Immature natural killer cell (primary cell): ENCODE data around the gene NAT10. TPM values are rescaled to one million over a fixed set of nuclear protein-coding genes. Genes with fewer than 3 reads are reported as not detected.

Experiments
- DNase-seq, 3 donors: peaks; one replicate each; pipeline ENCODE4 v3.0.0; 2022; ENCODE audit warnings: mixed read lengths in 1 of 3
- H3K27ac Mint-ChIP-seq, 6 donors: one replicate each; pipeline ENCODE4 v1.8.0; 2020; ENCODE audit warnings: mixed read lengths in 6 of 6, mild to moderate bottlenecking in 5 of 6, inconsistent platforms in 4 of 6, moderate library complexity in 3 of 6
- H3K27me3 Mint-ChIP-seq, 3 donors: one replicate each; pipeline ENCODE4 v1.8.0; 2020 to 2021; ENCODE audit warnings: low read depth in 3 of 3, mild to moderate bottlenecking in 3 of 3, mixed read lengths in 3 of 3, moderate library complexity in 3 of 3, inconsistent platforms in 1 of 3
- H3K36me3 Mint-ChIP-seq, 3 donors: one replicate each; pipeline ENCODE4 v1.8.0; 2020; ENCODE audit warnings: mixed read lengths in 3 of 3, inconsistent platforms in 2 of 3, mild to moderate bottlenecking in 2 of 3
- H3K4me1 Mint-ChIP-seq, 2 donors: one replicate each; pipeline ENCODE4 v1.8.0; 2020; ENCODE audit warnings: inconsistent platforms in 2 of 2, mild to moderate bottlenecking in 2 of 2, mixed read lengths in 2 of 2, moderate library complexity in 1 of 2
- H3K4me3 Mint-ChIP-seq, 5 donors: one replicate each; pipeline ENCODE4 v1.8.0; 2020; ENCODE audit warnings: mild to moderate bottlenecking in 5 of 5, mixed read lengths in 5 of 5, inconsistent platforms in 3 of 5, moderate library complexity in 3 of 5
- H3K9me3 Mint-ChIP-seq, 6 donors: one replicate each; pipeline ENCODE4 v1.8.0; 2020; ENCODE audit warnings: mild to moderate bottlenecking in 6 of 6, mixed read lengths in 6 of 6, inconsistent platforms in 4 of 6, moderate library complexity in 3 of 6
- polyA plus RNA-seq, 3 donors: library from polyadenylated mRNA; unstranded; fragments of 300-500 nt; fragmentation: Illumina TruSeq; gene quantifications; one replicate each; pipeline ENCODE4 v1.2.3, GENCODE V29; 2021

NAT10 gene
- polyA plus RNA-seq, 3 donors from 2014 or later, result 7.7 to 31.8 (median 16.8) TPM

DNA sequence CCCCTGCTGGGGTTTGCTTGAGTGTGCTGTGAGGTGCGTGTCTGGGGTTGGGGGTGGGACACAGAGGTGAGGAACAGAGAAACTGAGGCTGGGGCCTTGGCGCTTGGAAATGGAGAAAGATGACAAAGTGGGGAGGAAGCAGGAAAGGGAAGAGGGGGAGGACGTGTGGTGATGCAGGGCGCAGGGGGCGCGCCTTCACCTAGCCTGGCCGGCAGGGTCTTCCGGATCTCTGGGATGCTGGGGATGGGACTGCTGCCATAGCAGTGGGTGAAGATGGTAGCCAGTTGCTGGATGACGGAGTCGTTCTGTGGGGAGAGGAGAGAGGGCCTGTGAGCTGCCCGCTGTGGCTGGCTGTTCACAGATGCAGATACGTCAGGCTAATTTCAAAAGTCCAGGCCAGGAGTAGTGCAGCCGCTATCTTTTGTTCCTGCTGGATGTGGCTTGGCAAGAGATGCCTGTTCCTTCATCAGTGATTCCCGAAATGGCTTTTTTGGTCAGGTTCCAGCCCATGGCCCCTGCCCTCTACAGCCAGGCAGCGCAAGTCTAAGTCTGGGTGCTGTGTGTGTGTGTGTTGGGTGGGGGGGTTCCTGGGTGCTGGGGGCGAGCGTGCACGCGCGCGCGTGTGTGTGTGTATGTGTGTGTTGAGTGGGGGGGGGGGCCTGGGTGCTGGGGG lies 54.8 kb downstream of the NAT10 start:
- H3K27me3 Mint-ChIP-seq, result peaks cover 0 to 4% (median 2%) of the 10 kb centered on the region in 3 donors
- H3K9me3 Mint-ChIP-seq, result no peaks in the 10 kb centered on the region
- no peak overlapping the region for H3K27ac Mint-ChIP-seq
- DNase-seq, result no peak
- no peaks in the 10 kb centered on the region for H3K36me3 Mint-ChIP-seq
- H3K4me3 Mint-ChIP-seq, result no peak overlapping the region
- H3K4me1 Mint-ChIP-seq, result peaks cover 4 to 6% of the 10 kb centered on the region in 2 donors

DNA sequence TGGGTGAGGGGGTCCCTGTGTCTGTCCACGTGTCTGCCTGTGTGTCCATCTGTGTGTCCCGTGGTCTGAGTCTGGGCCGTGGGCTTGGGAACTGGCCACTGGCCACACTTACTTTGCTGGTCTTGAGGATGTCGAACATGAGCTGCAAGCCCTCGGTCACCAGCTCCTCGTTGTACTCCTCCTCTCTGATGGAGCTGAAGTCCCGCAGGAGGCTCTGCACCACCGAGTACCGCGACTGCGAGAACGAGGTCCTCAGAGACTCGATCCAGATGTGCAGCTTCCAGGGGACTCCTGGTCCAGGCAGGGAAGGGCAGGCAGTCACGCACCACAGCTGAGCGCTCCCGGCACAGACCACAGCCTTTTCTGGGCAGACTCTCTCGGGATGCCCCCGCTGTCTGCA lies 55.4 kb downstream of the NAT10 start:
- H3K36me3 Mint-ChIP-seq, result no peaks in the 10 kb centered on the region

DNA sequence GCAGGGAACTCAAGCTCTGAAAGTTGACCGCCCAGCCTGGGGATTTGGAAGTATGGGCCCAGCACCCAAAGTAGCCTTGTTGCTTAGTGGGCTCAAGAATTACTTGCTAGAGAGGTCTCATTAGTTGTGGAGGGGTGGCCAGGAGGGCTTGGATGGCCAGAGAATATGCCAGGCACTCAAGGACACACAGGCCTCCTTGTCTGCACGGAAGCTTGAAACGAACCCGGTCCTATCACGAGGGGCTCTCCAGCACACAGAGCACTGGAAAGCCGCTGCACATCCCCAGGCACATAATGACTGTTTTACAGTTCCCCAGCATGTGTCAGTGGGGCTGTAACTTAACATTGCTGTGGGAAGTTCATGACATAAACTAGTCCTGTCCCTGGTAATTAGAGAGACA lies 55.9 kb downstream of the NAT10 start:
- no peaks in the 10 kb centered on the region for H3K36me3 Mint-ChIP-seq
- H3K27me3 Mint-ChIP-seq, result peaks cover 0 to 4% (median 2%) of the 10 kb centered on the region in 3 donors
- H3K27ac Mint-ChIP-seq, result no peak overlapping the region
- peaks cover 4 to 6% of the 10 kb centered on the region in 2 donors for H3K4me1 Mint-ChIP-seq
- H3K9me3 Mint-ChIP-seq, result no peaks in the 10 kb centered on the region
- H3K4me3 Mint-ChIP-seq, result no peak overlapping the region
- no peak for DNase-seq

More for the DNA sequence above, 55.4 kb downstream of the NAT10 start:
- H3K27ac Mint-ChIP-seq, result no peak overlapping the region
- H3K4me1 Mint-ChIP-seq, result peaks cover 4 to 6% of the 10 kb centered on the region in 2 donors
- H3K4me3 Mint-ChIP-seq, result no peak overlapping the region
- H3K27me3 Mint-ChIP-seq, result peaks cover 0 to 4% (median 2%) of the 10 kb centered on the region in 3 donors
- no peak for DNase-seq
- H3K9me3 Mint-ChIP-seq, result no peaks in the 10 kb centered on the region

DNA sequence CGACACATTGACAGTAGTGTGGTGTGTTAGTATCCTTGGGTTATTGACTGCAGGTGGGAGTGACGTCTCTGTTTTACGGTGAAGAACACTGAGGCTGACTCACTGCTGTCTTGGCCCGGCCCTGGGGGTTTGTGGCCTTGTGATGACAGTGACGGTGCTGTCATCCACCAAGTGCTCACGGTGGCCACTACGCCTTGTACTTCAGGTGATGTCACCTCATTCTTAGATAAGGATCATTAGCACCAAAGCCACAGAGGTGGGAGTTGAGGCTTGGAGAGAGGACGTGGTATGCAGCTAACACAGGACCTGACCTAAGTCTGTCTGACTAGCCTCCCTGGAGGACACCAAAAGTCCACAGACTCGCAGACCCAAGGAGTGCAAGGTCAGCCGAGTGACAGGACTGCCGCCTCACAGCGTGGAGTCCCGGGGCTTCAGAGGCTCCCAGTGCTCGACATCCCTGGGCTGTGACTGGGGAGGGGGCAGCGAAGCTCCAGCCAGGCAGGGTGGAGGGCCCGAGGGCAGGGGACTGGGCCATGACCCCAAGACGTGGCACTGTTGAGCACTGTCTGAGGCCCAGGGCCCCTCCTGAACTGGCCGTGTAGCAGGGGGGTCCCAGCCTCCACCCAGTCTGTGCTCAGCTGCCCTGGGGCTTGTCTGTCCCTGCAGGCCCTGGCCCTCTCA lies 56.5 kb downstream of the NAT10 start:
- no peak overlapping the region for H3K27ac Mint-ChIP-seq
- DNase-seq, result peak; percentile 19 to 30 (median 26)

DNA sequence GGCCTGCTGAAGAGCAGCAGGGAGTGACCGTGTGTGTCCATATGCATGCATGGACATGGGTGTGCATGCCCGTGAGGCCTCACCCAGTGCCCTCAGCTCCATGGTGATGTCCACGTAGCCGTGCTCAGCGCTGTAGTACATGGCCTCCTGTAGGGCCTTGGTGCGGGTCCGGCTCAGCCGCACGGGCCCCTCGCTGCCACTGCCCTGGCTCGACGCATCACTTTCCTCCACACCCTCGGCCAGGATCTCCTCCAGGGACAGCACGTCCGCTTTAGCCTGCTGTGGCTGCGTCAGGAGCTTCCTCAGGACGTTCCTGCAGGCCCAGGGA lies 57.0 kb downstream of the NAT10 start:
- DNase-seq, result no peak
- no peaks in the 10 kb centered on the region for H3K9me3 Mint-ChIP-seq
- H3K27ac Mint-ChIP-seq, result no peak overlapping the region
- H3K27me3 Mint-ChIP-seq, result peaks cover 0 to 5% (median 4%) of the 10 kb centered on the region in 3 donors
- no peaks in the 10 kb centered on the region for H3K36me3 Mint-ChIP-seq
- H3K4me1 Mint-ChIP-seq, result peaks cover 4 to 6% of the 10 kb centered on the region in 2 donors
- no peak overlapping the region for H3K4me3 Mint-ChIP-seq

More for the DNA sequence above, 56.5 kb downstream of the NAT10 start:
- Mint-ChIP-seq H3K4me1 (peaks cover 4 to 6% of the 10 kb centered on the region in 2 donors), H3K4me3 (no peak overlapping the region), H3K27me3 (peaks cover 0 to 4% (median 2%) of the 10 kb centered on the region in 3 donors), H3K9me3 (no peaks in the 10 kb centered on the region), H3K36me3 (no peaks in the 10 kb centered on the region)

DNA sequence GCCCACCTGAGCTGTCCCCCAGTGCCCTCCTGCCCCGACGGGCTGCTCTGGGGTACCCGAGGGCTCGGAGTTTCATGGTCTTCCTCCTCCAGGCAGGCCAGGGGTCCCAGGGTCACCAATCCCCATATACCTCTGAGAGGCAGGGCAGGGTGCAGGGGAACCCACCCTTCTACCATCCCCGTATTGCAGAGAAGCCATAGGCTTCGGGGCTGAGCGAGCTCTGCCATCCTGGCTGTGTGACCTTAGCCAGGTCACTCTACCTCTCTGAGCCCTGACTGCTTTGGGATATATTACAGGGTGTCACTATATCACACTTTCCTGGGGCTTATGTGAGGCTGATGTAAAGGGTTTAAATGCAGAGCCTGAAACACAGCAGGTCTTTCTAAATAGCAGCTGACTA lies 57.4 kb downstream of the NAT10 start:
- no peaks in the 10 kb centered on the region for H3K36me3 Mint-ChIP-seq

DNA sequence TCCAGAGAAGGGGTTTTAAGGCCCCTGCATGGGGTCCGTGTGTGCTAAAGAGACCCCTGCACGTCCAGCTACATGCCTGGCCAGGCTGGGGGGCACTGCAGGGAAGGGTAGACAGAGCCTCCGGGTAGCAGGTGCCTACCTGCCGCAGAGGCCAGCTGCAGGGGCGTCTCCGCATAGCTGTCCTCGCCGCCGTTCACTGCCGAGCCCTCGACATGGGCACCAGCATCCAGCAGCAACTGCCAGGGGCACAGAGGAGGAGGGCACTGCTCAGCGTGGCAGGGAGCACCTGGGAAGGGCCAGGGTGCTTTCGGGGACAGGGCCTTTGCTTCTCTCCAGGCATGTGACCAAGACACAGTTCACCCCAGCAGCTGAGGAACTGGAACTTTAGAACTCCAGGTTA lies 59.7 kb downstream of the NAT10 start:
- no peak for DNase-seq
- Mint-ChIP-seq H3K36me3 (no peaks in the 10 kb centered on the region), H3K4me1 (no peaks in the 10 kb centered on the region), H3K4me3 (no peak overlapping the region), H3K9me3 (no peaks in the 10 kb centered on the region), H3K27me3 (peaks cover 0 to 3% (median under 1%) of the 10 kb centered on the region in 3 donors), H3K27ac (no peak overlapping the region)

More for the DNA sequence above, 57.4 kb downstream of the NAT10 start:
- no peak for DNase-seq
- H3K4me1 Mint-ChIP-seq, result peaks cover 4 to 6% of the 10 kb centered on the region in 2 donors
- no peak overlapping the region for H3K4me3 Mint-ChIP-seq
- peaks cover 0 to 4% (median 3%) of the 10 kb centered on the region in 3 donors for H3K27me3 Mint-ChIP-seq
- H3K9me3 Mint-ChIP-seq, result no peaks in the 10 kb centered on the region
- H3K27ac Mint-ChIP-seq, result no peak overlapping the region

DNA sequence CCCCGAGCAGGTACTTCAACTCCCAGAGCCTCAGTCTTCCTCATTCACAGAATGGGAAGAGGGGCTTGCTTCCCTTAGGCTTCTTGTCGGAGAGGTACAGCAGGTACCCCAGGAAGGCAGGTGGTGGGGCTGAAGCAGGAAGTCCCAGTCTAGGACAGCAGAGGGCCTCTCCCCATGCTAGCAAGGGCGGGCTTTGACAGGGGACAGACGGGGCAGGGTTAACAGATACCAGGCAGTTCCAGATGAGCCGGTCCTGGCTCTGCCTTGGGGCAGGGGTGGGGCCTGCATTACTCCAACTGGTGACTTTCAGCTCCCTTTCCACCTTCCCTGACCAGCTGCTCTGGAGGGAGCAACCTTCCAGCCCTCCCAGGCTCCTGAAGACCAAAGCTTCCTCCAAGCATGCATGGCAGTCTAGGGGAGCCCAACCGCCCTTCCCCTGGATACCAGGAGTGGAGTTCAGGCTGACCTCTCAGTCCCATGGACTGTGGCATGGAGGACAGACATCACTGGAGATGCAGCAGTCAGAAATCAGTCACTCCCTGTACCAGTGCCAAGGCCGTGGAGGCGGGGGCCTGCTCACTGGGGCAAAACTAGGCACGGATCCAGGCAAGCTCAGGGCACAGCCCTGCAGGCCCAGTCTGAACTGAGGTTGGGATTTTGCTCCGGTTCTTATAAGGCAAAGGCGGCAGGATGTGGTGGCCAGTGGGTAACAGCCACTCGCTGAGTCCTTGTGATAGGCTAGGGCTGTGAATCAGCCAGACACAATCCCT lies 60.5 kb downstream of the NAT10 start:
- Mint-ChIP-seq H3K27me3 (peaks cover 0 to 3% (median 0%) of the 10 kb centered on the region in 3 donors), H3K27ac (no peak overlapping the region), H3K36me3 (no peaks in the 10 kb centered on the region), H3K9me3 (no peaks in the 10 kb centered on the region), H3K4me3 (no peak overlapping the region), H3K4me1 (no peaks in the 10 kb centered on the region)
- DNase-seq, result no peak

DNA sequence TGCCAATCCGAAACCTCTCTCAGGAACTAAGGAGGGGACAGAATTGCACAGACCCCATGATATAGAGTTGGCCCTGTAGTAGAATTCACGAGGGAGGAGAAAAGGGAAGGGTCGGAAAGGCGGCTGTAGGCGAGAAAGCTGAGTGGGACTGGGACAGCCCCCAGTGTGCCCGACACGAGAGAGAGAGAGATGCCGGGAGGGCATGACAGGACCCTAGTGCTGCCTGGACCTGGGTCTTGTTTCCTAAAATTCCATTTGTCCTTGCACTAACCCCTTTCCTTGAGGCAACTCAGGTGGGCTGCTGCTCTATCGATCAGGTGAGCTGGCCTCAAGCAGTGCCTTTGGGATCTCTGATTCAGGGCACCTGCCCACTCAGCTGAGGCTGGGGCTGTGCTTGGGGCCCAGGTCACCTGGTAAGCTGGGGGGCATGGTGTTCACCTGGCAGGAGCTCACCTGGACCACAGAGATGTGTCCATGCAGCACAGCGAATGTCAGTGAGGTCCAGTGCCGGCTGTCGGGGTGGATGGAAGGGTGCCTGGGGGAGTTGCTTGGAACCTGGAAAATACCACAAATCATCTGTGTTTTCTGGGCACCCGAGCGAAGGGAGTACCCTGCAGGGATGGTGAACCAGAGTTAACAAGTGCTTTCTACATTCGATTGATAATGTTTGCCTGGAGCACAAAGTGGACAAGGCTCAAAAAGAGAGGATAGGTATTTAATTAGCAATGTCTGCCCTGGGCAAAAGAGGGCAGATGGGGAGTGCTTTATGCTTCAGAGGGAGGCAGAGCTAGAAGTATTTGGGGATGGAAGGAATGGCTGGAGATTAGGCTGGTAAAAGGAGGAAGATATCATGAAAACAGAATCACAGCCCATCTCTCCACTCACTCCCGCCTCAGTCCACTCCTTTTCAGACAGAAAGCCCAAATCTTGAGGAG lies 61.6 kb downstream of the NAT10 start:
- no peak for DNase-seq
- no peak overlapping the region for H3K4me3 Mint-ChIP-seq
- H3K9me3 Mint-ChIP-seq, result no peaks in the 10 kb centered on the region
- no peak overlapping the region for H3K27ac Mint-ChIP-seq
- peaks cover 0 to 5% (median 2%) of the 10 kb centered on the region in 3 donors for H3K27me3 Mint-ChIP-seq
- H3K36me3 Mint-ChIP-seq, result no peaks in the 10 kb centered on the region
- H3K4me1 Mint-ChIP-seq, result no peaks in the 10 kb centered on the region

DNA sequence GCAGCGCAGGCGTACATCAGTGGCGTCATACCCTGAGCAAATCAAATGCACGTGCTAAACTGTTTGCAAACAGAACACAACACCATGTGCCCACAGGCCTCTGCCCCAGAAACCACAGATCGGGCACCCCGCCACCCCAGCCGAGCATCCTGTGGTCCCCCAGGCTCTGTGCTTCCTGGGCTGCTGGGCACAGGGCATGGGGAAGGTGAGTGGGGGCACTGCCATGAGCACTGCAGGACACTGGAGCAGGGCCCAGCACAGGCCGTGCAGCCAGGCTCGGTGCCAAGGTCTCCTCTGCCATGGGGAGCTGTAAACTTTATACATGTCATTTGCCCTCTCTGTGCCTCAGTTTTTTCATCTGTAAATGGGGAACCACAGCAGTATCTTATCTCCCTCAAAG lies 62.5 kb downstream of the NAT10 start:
- Mint-ChIP-seq H3K27me3 (peaks cover 0 to 7% (median 2%) of the 10 kb centered on the region in 3 donors), H3K4me1 (no peaks in the 10 kb centered on the region), H3K9me3 (no peaks in the 10 kb centered on the region), H3K27ac (no peak overlapping the region), H3K36me3 (no peaks in the 10 kb centered on the region), H3K4me3 (no peak overlapping the region)
- no peak for DNase-seq

DNA sequence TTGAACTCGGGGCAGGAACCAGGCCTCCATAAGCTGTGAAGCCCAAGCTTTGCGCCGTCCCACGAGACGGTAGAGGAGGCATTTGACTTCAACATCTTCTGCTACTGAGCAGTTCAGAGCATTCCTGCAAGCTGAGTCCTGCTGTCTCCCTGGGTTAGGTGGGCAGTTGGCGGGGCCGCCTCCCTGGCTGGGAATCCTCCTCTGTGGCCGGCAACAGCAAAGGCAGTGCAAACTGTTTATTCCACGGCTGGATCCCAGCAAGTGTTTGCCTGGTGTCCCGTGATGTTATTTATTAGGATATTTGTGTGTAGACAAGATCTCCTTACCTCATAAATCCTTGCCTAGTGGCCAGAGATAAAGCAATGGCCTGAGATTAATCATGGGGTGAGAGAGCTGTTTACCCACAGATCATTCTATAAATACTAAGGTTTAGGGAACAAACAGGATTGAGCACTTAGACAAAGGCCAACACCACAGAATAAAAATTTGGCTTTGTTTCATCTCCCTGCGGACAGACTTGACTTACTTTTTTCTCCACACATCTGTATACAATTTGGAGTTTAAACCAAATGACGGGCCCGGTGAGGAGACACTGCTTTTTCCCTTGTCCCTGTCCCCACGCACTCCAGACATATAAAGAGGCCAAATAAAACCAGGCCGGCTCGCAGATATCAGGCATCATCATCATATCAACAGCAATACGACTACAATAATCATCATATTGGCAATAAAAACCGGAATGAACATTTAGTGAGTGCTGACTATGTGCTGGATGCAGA lies 63.4 kb downstream of the NAT10 start:
- peaks cover 0 to 2% of the 10 kb centered on the region in 2 donors for H3K4me1 Mint-ChIP-seq
- H3K4me3 Mint-ChIP-seq, result no peak overlapping the region
- H3K27ac Mint-ChIP-seq, result no peak overlapping the region
- peaks cover 0 to 7% (median 2%) of the 10 kb centered on the region in 3 donors for H3K27me3 Mint-ChIP-seq
- no peaks in the 10 kb centered on the region for H3K9me3 Mint-ChIP-seq
- no peaks in the 10 kb centered on the region for H3K36me3 Mint-ChIP-seq
- no peak for DNase-seq

DNA sequence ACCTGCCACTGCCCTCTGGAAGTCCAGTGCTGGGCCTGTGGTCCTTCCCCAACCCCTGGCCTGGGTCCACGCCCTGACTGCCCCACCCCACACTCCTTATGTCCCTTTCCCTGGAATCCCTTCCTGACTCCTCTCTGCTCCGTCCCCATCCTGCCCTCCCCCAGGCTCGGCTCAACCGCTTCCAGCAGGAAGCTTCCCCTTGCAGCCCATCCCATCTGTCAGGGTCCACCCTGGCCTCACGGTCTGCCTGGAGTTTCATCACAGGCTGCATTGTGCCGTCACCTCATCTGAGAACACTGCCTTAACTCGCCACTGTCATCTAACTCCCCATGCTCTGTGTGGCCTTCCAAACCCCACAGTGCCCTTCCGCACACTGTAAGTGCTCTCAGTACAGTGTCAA lies 64.3 kb downstream of the NAT10 start:
- Mint-ChIP-seq H3K4me3 (no peak overlapping the region), H3K4me1 (peaks cover 0 to 3% of the 10 kb centered on the region in 2 donors), H3K36me3 (no peaks in the 10 kb centered on the region), H3K27ac (no peak overlapping the region), H3K9me3 (no peaks in the 10 kb centered on the region), H3K27me3 (peaks cover 0 to 7% (median 2%) of the 10 kb centered on the region in 3 donors)
- DNase-seq, result no peak

DNA sequence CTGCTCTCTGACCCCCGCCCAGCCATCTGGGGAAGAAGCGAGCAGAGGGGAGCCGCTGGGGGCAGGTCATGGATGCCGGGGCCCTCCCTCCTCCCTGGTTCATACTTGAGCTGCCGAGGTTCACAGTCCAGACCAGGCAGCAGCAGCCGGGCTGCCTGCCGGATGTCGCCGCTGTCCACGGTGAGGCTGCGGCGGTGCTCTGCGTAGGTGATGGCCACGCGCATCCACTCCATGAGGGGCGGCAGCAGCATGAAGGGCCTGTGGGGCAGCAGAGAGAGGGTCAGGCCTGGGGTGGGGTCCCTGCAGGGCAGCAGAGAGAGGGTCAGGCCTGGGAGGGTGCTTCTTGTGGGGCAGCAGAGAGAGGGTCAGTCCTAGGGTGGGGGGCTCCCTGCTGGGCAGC lies 67.6 kb downstream of the NAT10 start:
- H3K27ac Mint-ChIP-seq, result no peak overlapping the region

More for the DNA sequence above, 67.6 kb downstream of the NAT10 start:
- no peaks in the 10 kb centered on the region for H3K36me3 Mint-ChIP-seq
- H3K4me1 Mint-ChIP-seq, result peaks cover 0 to 5% of the 10 kb centered on the region in 2 donors
- no peak for DNase-seq
- peaks cover 2 to 4% (median 3%) of the 10 kb centered on the region in 3 donors for H3K27me3 Mint-ChIP-seq
- no peak overlapping the region for H3K4me3 Mint-ChIP-seq
- H3K9me3 Mint-ChIP-seq, result no peaks in the 10 kb centered on the region
